Heart left ventricle (tissue), 13 donors: ENCODE measurements around the gene COMMD1.

Experiments used
- CTCF ChIP-seq, 12 donors: fragments of 200-600 bp; sonication (generic) in 4 of 12; IDR thresholded peaks; one replicate each; pipeline versions ENCODE4 v1.5.0 to v1.8.0; 2018 to 2022; ENCODE audit warnings: antibody characterized with exemption in 12 of 12, mild to moderate bottlenecking in 5 of 12
- POLR2A ChIP-seq, 2 donors: fragments of 450-650 bp; IDR thresholded peaks; one replicate each; pipeline ENCODE4 v1.6.1; 2017; ENCODE audit warnings: antibody characterized with exemption in 2 of 2, mild to moderate bottlenecking in 2 of 2, moderate library complexity in 2 of 2
- donor health status: ischemic (EF 13 %, LVEDD 7.1; RV severe dilation, severe dysfunction).
- donor health status: DM: no; HTN: yes; CAD: no.
- donor health status: DM: no; HTN: no; CAD: no.
- donor health status: ischemic (EF 25% LVEDD 6.9; RV normal size, moderate dysfunction).
- donor health status: ischemic (EF 25% LVEDD 5.7; RV mildly dilated, moderate dysfunction).
- donor health status: ischemic (EF 35%, LVEDD 5.7; RV mildly dilated, moderate dysfunction).
- donor health status: nonischemic (EF 11% LVEDD 7.7; RV severe dilation, severe dysfunction).
- donor health status: DM: yes; HTN: yes; CAD: no.
- donor health status: PGD.
- donor health status: ischemic (EF 29% LVEDD 5.4; RV normal size, mild dysfunction).
- donor health status: nonischemic (EF 23%, LVEDD 6.1; RV moderate dilation, normal function).

- no peak for TF ChIP-seq CTCF (IDR thresholded peaks at IDR 0.05)
- TF ChIP-seq POLR2A (IDR thresholded peaks at IDR 0.05): no peak
Measured at GRCh38 chr2:62118160-62118559, 212.7 kb downstream of the COMMD1 start.
